Spinal cord (tissue), 10 donors: ENCODE results near the gene AKR1C2. TPM values are rescaled to one million over a fixed set of nuclear protein-coding genes. Genes with fewer than 3 reads are reported as not detected.
"Not testable (repeated sequence)": the region's sequence is repeated elsewhere in the genome, so short reads cannot be mapped to it uniquely, and the experiment has no call there.

Source experiments
- DNase-seq, 6 donors: peaks; one replicate each; pipeline versions ENCODE4 v3.0.0 to v3.0.0-alpha.2; 2013 to 2015; ENCODE audit warnings: low spot score in 6 of 6, low read depth in 4 of 6
- H3K27ac ChIP-seq: one replicate; pipeline ENCODE4 v1.5.1; 2013; ENCODE audit warnings: low read depth, low read length, control low read depth
- H3K27me3 ChIP-seq: one replicate; pipeline ENCODE4 v1.6.1; 2013; ENCODE audit warnings: low read length; ENCODE audit not compliant: control insufficient read depth, insufficient read depth
- H3K36me3 ChIP-seq: one replicate; pipeline ENCODE4 v1.6.1; 2013; ENCODE audit warnings: low read length; ENCODE audit not compliant: control insufficient read depth, insufficient read depth
- H3K4me1 ChIP-seq: one replicate; pipeline ENCODE4 v1.6.1; 2013; ENCODE audit warnings: low read length; ENCODE audit not compliant: control insufficient read depth, insufficient read depth
- H3K4me3 ChIP-seq: one replicate; pipeline ENCODE4 v1.5.1; 2013; ENCODE audit warnings: low read depth, low read length, control low read depth
- H3K9me3 ChIP-seq: one replicate; pipeline ENCODE4 v1.6.1; 2013; ENCODE audit warnings: low read length; ENCODE audit not compliant: control insufficient read depth, insufficient read depth
- WGBS: methylation state at CpG from one replicate; pipeline ENCODE4 v1.1.5; 2013; ENCODE audit warnings: missing lambda C conversion rate; ENCODE audit not compliant: insufficient coverage; 5-methylcytosine and 5-hydroxymethylcytosine counted together
- polyA plus RNA-seq, 2 donors: library from polyadenylated mRNA; unstranded; fragments of 120-200 nt; gene quantifications; one replicate each; pipeline ENCODE4 v1.2.1, GENCODE V29; 2013; ENCODE audit not compliant: insufficient read length in 2 of 2
- total RNA-seq, 2 donors: library from RNA; depleted of rRNA in 1 of 2; stranded (reverse); fragments of 120-200 nt in 1 of 2; fragments of >200 nt in 1 of 2; gene quantifications; one replicate each; pipeline versions ENCODE4 v1.2.3 to v1.2.4, GENCODE V29; 2013 to 2014
- donor health status: healthy.

The AKR1C2 gene
- total and polyA plus RNA-seq, 4 donors: 27.5 to 58.3 (median 41.1) TPM

DNA sequence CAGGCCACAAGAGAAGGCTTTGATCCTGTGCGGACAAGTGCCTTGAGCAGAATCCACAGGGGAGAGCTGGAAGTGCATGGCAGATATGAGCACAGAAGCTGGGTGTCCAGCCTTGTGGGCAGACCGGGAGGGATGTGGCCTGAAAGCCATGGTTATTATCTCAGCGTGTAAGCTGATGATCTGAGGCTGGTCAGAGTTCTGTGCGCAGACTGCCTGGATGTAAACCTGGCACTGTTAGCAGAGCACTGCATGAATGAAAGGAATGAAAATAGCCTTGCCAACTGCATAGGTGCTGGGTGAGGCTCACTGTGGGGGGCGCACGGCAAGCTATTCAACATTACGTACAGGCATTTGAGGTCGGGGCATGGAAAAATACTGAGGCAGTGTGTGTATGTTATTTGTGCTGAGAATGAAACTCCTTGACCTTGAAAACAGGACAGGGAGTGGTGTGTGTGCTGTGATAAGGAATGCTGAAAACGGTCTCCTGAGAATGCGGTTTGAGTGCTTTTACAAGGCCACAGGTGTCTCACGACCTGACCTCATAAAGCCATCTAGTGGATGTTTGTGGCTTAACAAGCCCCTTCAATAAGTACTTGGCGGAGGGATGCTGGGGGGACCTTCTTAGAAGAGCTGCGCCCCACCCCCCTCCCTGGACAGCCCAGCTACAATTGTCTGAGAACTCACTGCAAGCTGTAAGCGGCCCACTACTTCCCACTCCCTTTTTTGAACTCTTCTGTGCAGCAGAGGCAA, 21.8 kb downstream of the AKR1C2 start:
- Histone ChIP-seq H3K36me3 (no peaks in the 10 kb centered on the region), H3K4me3 (no peak overlapping the region), H3K27ac (no peak overlapping the region), H3K4me1 (no peaks in the 10 kb centered on the region), H3K27me3 (no peaks in the 10 kb centered on the region), H3K9me3 (no peaks in the 10 kb centered on the region)
- WGBS: 66% methylated on average over 12 of the region's 14 CpGs
- DNase-seq: peak in 1 of 6 donors; percentile 30

DNA sequence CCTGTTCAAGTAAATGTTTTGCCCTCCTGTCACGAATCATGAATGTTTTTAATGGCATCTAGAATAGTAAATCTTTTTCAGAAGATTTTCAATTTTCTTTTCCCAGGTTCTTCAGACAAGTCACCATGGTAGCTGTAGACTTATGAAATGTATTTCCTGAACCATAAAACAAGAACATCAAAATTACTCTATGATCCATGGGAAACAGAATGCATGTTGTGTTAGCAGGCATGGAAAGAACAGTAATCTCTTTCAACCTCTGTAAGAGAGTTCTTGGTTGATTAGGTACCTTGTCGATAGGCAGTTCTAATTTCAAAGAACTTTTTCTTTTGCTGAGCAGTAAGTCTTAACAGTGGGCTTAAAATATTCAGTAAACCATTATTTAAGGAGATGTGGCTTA, 22.9 kb downstream of the AKR1C2 start:
- H3K36me3 ChIP-seq: no peaks in the 10 kb centered on the region
- DNase-seq: no peak
- no peaks in the 10 kb centered on the region for H3K27me3 ChIP-seq
- no CpG with 5 or more reads among the region's 2 CpGs for WGBS
- H3K27ac ChIP-seq: no peak overlapping the region
- no peaks in the 10 kb centered on the region for H3K4me1 ChIP-seq
- no peaks in the 10 kb centered on the region for H3K9me3 ChIP-seq
- H3K4me3 ChIP-seq: no peak overlapping the region

DNA sequence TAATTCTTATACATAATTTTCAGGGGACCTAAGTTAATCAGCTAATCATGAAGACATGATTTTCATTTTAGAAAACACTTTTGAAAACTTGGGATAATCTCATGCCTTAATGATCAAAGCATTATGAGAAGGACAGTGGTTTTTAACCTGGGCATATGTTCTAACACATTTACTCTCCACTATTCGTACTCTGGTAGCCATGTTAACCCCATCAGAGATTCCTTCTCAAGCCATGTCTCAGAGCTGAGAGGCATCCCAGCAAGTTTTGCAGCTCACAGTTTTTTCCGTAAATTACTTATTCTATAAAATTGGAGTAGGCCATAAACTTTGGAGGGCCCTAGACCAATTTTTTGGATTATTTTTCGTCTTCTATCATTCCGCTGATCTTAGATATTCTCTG, 24.8 kb downstream of the AKR1C2 start:
- 80% methylated on average over 1 of the region's 4 CpGs for WGBS

DNA sequence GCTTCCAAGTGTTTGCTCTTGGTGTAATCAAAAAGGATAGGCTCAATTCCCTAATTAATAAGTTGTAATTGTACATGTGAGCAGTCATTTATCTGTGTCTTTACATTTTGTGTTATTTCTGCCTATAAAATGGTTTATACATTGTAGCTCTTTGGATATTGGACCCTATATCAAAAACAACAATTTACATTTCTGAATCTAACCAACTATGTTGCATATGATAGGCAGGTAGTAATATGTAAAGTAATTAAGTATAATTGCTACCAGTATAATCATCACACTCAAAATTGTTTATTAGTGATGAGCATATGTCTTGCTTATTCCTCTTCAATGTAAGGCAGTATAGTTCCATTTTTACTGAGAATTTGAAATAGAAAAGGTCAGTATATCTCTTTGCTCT, 26.6 kb downstream of the AKR1C2 start:
- no peaks in the 10 kb centered on the region for H3K4me1 ChIP-seq
- no peaks in the 10 kb centered on the region for H3K27me3 ChIP-seq
- no peak overlapping the region for H3K27ac ChIP-seq
- no peak overlapping the region for H3K4me3 ChIP-seq
- no peaks in the 10 kb centered on the region for H3K9me3 ChIP-seq
- DNase-seq: no peak
- H3K36me3 ChIP-seq: peaks cover 3% of the 10 kb centered on the region

More for the DNA sequence above, 24.8 kb downstream of the AKR1C2 start:
- H3K27ac ChIP-seq: no peak overlapping the region
- DNase-seq: no peak
- no peaks in the 10 kb centered on the region for H3K27me3 ChIP-seq
- no peaks in the 10 kb centered on the region for H3K9me3 ChIP-seq
- H3K4me1 ChIP-seq: no peaks in the 10 kb centered on the region
- H3K4me3 ChIP-seq: no peak overlapping the region
- no peaks in the 10 kb centered on the region for H3K36me3 ChIP-seq

DNA sequence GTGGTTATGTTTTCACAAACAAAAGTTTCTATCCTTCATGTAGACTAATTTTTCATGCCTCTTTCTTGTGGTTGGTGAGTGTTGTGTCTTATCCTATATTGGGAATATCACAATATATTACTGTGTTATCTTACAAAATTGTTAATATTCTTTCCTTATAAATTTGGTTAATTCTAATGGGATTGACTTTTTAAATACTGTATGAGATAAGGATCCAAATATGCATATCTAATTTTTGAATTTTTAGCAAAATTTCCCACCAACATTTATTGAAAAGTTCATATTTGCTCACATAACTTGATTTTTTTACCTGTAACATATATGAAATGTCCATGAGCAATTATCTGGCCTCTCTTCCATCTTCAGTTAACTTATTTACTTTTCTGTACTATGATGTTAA, 29.3 kb downstream of the AKR1C2 start:
- not testable (repeated sequence) for H3K27me3 ChIP-seq, H3K4me1 ChIP-seq, H3K9me3 ChIP-seq, H3K27ac ChIP-seq, DNase-seq, H3K4me3 ChIP-seq, H3K36me3 ChIP-seq

DNA sequence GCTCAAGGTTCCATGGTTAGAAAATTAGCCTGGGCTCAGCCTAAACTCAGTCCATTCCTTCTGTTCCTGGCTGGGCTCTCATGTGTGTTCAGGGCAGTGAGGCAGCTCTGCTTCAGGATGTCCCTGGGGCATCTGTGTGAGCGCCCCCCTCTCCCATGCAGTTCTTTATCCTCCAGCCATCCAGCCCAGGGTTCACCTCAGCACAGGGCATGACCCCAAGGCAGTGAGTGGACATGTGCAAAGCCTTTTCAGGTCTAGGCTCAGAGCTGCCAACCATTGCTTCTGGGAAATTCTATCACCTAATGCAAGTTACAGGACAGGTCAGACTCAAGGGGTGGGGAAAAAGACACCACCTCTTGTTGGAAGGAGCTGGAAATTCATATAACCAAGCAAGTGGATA, 30.4 kb downstream of the AKR1C2 start:
- not testable (repeated sequence) for H3K4me1 ChIP-seq, H3K27ac ChIP-seq, DNase-seq, H3K36me3 ChIP-seq, H3K9me3 ChIP-seq, H3K27me3 ChIP-seq, H3K4me3 ChIP-seq
- 100% methylated on average over 1 of the region's 1 CpG for WGBS

DNA sequence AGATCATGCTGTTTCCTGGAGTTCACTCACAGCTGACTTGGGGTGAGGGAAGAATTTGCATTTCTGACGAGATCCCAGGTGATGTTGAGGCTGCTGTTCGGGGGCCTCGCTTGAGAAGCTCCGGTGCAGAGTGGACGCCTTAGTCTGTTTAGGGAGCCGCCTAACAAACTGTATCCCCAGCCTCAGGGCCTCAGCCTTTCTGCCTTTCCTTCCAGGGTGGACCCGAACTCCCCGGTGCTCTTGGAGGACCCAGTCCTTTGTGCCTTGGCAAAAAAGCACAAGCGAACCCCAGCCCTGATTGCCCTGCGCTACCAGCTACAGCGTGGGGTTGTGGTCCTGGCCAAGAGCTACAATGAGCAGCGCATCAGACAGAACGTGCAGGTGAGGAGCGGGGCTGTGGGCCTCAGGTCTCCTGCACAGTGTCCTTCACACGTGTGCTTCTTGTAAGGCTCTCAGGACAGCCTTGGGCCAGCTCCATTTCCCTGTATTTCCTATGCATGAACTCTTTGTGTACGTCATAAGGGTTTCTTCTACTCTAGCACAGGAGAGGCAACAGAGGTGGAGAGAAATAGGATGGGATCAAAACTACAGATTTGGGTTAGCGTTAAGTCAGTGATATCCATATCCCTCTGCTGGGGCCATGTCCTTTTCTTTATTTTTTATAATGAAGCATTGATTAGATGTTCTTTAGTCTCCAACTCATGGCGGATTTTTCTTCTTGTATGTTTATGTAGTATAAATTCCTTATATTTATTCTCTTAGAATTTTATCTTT, 31.1 kb downstream of the AKR1C2 start:
- not testable (repeated sequence) for H3K36me3 ChIP-seq, H3K27me3 ChIP-seq, H3K9me3 ChIP-seq, DNase-seq, H3K4me3 ChIP-seq, H3K27ac ChIP-seq, H3K4me1 ChIP-seq
- no CpG with 5 or more reads among the region's 18 CpGs for WGBS

DNA sequence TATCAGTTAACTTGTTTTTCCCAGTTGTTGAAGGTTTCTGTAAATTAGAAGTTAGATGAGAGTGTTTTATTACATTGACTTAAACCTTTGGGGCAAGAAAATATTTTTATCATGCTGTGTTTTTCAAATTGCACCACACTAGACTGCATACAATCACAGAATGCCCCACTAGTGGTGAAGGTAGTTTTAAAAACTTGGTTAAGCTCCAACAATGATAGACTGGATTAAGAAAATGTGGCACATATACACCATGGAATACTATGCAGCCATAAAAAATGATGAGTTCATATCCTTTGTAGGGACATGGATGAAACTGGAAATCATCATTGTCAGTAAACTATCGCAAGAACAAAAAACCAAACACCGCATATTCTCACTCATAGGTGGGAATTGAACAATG, 33.3 kb downstream of the AKR1C2 start:
- not testable (repeated sequence) for H3K9me3 ChIP-seq, H3K36me3 ChIP-seq, DNase-seq, H3K27me3 ChIP-seq, H3K4me1 ChIP-seq, H3K4me3 ChIP-seq, H3K27ac ChIP-seq
- WGBS: no CpG with 5 or more reads among the region's 2 CpGs

DNA sequence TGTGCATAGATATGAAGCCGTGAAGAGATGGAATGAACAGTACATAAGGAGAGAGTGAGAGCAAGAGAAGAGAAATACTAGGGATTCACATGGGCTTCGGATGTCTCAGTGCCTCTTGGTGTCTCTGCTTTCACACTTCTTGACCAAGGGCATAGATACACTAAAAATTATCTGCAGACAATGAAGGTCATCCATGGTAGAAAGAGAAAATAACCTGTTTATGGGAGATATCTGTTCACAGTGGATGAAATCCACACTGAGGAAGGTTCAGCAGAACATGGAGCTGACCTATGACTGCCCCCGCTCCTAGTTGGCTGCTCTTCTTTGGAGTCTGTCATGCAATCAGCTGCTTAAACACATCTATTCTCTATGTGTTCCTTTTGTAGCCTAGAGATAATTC, 34.4 kb downstream of the AKR1C2 start:
- not testable (repeated sequence) for H3K4me1 ChIP-seq, H3K36me3 ChIP-seq, H3K27ac ChIP-seq, H3K9me3 ChIP-seq, DNase-seq, H3K4me3 ChIP-seq, H3K27me3 ChIP-seq
- WGBS: 88% methylated on average over 1 of the region's 3 CpGs

DNA sequence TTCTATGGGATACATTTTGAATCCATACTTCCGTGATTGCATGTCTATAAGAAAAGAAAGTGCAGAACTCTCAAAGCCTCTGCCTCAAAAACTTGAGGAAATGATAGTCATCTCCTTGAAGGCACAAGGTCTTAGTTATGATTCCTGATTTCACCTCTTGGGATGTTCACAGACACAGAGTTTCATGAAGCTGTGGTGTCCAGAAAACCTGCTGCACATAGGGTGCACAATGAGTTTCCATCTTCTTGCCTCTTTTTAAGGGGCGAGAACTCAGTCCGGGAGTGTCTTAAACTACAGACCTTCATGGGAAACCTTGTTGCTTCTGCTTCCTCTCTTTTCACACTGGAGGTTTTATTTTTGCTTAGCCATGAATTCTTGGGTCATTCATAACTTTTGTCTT, 36.5 kb downstream of the AKR1C2 start:
- not testable (repeated sequence) for H3K27me3 ChIP-seq, DNase-seq, H3K4me3 ChIP-seq, H3K27ac ChIP-seq, H3K9me3 ChIP-seq, H3K4me1 ChIP-seq, H3K36me3 ChIP-seq
- 100% methylated on average over 2 of the region's 3 CpGs for WGBS
